ENCODE data around the gene RTEL1.

The RTEL1 gene

DNA sequence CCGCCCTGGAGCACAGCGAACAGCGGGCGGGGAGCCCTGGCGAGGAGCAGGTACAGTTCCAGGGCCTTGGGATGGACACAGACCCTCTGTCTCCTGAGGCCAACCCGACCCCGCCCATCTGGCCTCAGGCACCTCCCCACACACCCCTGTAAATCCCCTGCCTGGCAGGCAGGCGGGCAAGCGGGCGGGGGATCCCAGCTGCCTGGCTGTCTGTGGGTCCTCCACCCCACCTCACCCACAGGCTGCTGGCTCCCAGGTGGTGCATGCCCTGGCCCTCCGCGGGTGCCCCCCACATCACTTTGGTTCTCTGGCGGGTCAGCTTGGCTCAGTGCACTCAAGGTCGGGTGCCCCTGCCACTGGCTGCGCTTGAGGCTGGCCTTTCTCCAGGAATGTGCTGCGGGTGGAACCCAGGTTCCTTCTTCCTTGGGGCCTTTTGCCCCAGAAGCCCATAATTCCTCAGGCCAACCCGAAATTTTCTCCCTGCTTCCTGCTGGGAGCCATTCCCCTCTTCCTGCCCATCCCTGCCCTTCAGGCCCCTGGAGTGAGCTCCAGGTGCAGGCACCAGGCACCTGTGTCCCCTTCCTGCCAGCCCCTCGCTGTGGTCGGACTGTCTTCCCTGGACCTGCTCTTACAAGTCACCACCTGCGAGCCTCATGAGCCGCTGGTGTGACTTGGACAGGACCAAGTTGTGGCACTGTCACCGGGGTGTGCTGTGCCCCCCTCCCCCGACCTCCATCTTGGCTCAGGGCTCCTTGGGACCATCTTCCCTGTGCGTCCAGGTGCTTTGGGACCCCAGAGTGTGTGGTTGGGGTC, 33.0 kb downstream of the RTEL1 start:
- DNase-seq, result no peak

DNA sequence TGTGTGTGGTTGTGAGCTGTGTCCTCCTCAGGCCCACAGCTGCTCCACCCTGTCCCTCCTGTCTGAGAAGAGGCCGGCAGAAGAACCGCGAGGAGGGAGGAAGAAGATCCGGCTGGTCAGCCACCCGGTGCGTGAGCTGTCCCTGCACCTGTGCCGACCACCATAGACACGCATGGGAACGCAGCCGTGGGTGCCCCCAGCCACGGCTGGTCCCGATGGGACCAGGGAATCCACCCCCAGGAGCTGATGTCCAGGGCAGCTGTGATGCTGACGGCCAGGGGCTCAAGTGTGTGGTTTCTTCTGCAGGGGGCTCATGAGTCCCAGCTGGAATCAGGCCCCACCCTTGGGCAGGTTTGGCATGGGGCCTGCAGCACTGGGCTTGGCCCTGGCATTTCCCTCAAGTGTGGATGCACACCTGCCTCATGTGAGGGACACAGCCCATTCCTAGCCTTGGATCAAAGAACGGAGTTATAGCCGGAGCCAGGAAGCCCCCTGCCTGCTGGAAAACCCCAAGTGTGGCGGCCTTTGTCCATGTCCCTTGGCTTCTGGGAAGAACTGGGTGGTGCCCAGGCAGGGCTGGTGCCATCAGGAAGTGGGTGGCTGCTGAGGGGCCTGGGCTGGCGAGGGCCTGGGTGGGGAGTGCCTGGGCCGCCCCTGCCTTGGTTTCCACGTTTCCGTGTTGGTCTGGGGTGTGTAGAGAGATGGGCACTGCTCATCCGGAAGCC, 33.8 kb downstream of the RTEL1 start:
- no peak for DNase-seq

DNA sequence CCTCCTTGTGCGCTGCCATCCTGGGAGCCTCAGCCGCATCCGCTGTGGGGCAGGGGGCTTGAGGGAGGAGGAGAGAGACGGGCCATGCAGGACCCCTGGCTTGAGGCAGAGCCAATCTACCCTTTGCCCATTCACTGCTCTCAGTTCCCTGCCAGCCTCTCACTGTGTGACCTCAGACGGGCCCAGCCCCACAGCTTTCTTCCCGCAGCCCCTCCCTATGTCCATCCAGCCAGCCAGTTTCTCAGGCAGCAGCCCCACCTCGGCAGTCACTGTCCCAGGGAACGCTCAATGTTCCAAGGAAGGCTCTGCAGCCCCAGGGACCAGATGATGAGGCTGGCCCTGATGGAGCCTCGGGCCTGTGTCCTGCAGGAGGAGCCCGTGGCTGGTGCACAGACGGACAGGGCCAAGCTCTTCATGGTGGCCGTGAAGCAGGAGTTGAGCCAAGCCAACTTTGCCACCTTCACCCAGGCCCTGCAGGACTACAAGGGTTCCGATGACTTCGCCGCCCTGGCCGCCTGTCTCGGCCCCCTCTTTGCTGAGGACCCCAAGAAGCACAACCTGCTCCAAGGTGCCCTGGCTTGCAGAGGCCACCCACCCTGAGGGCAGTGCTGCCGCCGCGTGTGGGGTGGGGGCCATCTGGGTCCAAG, 34.4 kb downstream of the RTEL1 start:
- DNase-seq, result no peak

DNA sequence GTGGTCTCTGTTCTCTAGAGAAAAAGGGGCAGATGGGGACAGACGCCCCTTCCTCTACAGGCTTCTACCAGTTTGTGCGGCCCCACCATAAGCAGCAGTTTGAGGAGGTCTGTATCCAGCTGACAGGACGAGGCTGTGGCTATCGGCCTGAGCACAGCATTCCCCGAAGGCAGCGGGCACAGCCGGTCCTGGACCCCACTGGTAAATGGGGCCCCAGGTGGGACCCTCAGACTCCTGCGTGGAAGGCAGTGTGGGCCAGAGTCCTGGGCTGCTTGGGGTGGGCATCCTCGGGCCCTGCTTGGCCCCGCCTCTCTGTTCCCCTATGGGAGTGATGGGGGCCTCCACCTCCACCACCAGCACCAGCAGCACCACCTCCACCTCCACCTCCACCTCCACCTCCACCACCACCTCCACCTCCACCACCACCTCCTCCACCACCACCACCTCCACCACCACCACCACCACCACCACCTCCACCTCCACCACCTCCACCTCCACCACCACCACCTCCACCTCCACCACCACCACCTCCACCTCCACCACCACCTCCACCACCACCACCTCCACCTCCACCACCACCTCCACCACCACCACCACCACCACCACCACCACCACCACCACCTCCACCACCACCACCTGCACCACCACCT, 35.1 kb downstream of the RTEL1 start:
- DNase-seq, result no peak

DNA sequence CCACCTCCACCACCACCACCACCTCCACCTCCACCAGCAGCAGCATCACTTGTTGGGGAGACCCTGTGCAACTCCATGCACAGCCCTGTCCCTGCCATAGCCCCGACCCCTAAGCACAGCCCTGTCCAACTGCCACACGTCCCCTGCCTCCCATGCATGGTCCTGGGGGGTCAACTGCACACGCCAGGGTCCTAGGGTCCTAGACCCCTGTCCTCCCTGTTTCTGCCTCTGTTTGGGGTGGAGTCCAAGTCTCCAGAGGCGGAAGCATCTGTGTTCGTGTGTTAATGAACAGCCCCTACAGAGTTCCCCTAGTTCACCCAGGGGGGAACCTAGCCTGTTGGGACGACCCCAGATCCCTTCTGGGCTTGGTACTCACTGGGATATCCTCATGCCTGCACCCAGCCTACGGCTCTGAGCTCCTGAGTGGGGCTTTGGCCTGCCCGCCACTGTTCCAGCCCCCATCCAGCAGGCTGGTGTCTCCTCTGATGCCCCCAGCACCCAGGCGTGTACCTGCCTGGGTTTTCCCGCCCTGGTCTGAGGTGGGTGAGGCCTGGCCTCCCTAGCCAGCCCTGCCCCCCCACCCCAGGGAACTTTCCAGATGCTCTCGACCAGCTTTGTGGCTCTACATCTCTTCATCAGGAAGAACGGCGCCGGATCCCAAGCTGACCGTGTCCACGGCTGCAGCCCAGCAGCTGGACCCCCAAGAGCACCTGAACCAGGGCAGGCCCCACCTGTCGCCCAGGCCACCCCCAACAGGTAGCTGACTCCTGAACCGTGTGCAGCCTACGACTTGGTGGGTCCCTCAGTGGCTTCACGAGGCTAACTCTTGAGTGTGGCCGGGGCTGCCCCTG, 35.8 kb downstream of the RTEL1 start:
- DNase-seq, result no peak

DNA sequence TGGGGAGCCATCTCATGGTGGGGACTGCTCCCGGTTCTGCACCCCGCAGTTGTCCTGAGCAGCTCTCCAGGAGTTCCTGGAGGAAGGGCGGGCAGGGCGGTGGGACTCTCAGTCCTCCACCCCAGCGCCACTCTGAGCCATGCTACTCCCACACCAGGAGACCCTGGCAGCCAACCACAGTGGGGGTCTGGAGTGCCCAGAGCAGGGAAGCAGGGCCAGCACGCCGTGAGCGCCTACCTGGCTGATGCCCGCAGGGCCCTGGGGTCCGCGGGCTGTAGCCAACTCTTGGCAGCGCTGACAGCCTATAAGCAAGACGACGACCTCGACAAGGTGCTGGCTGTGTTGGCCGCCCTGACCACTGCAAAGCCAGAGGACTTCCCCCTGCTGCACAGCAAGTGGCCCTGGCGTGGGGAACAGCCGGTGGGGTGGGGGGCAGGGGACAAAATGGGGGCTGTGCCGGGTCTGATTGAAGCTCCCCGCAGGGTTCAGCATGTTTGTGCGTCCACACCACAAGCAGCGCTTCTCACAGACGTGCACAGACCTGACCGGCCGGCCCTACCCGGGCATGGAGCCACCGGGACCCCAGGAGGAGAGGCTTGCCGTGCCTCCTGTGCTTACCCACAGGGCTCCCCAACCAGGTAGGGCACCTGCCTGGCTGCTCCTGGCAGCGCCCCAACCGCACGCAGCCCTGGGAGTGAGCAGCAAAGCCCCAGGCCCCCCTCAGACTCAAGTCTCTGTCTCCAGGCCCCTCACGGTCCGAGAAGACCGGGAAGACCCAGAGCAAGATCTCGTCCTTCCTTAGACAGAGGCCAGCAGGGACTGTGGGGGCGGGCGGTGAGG, 36.7 kb downstream of the RTEL1 start:
- DNase-seq, result no peak

DNA sequence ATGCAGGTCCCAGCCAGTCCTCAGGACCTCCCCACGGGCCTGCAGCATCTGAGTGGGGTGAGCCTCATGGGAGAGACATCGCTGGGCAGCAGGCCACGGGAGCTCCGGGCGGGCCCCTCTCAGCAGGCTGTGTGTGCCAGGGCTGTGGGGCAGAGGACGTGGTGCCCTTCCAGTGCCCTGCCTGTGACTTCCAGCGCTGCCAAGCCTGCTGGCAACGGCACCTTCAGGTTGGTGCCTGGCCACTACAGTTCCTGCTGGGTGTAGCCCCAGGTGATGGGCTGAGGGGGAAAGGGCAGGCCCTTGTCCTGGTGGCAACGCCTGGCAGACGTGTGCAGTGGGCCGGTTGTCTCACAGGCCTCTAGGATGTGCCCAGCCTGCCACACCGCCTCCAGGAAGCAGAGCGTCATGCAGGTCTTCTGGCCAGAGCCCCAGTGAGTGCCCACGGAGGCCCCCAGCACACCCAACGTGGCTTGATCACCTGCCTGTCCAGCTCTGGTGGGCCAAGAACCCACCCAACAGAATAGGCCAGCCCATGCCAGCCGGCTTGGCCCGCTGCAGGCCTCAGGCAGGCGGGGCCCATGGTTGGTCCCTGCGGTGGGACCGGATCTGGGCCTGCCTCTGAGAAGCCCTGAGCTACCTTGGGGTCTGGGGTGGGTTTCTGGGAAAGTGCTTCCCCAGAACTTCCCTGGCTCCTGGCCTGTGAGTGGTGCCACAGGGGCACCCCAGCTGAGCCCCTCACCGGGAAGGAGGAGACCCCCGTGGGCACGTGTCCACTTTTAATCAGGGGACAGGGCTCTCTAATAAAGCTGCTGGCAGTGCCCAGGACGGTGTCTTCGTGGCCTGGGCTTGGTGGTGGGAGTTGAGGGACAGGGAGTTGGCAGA, 37.6 kb downstream of the RTEL1 start:
- DNase-seq, result no peak

DNA sequence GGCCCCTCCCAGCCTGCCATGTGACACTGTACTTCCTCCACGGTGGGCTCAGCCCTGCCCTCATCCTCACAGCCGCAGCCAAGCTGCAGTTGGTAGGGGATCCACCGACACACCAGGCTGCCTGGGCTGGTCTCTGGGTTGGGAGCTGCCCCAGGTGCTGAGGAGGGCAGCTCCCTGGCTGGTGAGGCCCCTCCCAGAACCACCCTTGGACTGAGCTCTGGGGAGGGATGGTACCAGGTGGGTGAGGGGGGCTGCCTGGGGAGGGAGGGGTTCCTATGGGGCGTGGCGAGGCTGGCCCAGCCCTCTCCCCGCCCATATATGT, 38.2 kb downstream of the RTEL1 start:
- DNase-seq, result no peak

DNA sequence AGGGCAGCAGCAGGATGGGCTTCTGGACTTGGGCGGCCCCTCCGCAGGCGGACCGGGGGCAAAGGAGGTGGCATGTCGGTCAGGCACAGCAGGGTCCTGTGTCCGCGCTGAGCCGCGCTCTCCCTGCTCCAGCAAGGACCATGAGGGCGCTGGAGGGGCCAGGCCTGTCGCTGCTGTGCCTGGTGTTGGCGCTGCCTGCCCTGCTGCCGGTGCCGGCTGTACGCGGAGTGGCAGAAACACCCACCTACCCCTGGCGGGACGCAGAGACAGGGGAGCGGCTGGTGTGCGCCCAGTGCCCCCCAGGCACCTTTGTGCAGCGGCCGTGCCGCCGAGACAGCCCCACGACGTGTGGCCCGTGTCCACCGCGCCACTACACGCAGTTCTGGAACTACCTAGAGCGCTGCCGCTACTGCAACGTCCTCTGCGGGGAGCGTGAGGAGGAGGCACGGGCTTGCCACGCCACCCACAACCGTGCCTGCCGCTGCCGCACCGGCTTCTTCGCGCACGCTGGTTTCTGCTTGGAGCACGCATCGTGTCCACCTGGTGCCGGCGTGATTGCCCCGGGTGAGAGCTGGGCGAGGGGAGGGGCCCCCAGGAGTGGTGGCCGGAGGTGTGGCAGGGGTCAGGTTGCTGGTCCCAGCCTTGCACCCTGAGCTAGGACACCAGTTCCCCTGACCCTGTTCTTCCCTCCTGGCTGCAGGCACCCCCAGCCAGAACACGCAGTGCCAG, 38.7 kb downstream of the RTEL1 start, which contains the start of gene TNFRSF6B:
TSS of gene TNFRSF6B (plus strand) at position 25 of the 729 bp plus-strand sequence. CDS start at position 141, 116 bp downstream.
- DNase-seq, result no peak

DNA sequence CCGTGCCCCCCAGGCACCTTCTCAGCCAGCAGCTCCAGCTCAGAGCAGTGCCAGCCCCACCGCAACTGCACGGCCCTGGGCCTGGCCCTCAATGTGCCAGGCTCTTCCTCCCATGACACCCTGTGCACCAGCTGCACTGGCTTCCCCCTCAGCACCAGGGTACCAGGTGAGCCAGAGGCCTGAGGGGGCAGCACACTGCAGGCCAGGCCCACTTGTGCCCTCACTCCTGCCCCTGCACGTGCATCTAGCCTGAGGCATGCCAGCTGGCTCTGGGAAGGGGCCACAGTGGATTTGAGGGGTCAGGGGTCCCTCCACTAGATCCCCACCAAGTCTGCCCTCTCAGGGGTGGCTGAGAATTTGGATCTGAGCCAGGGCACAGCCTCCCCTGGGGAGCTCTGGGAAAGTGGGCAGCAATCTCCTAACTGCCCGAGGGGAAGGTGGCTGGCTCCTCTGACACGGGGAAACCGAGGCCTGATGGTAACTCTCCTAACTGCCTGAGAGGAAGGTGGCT, 39.3 kb downstream of the RTEL1 start:
- DNase-seq, result no peak

DNA sequence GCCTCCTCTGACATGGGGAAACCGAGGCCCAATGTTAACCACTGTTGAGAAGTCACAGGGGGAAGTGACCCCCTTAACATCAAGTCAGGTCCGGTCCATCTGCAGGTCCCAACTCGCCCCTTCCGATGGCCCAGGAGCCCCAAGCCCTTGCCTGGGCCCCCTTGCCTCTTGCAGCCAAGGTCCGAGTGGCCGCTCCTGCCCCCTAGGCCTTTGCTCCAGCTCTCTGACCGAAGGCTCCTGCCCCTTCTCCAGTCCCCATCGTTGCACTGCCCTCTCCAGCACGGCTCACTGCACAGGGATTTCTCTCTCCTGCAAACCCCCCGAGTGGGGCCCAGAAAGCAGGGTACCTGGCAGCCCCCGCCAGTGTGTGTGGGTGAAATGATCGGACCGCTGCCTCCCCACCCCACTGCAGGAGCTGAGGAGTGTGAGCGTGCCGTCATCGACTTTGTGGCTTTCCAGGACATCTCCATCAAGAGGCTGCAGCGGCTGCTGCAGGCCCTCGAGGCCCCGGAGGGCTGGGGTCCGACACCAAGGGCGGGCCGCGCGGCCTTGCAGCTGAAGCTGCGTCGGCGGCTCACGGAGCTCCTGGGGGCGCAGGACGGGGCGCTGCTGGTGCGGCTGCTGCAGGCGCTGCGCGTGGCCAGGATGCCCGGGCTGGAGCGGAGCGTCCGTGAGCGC, 39.9 kb downstream of the RTEL1 start:
- DNase-seq, result no peak

DNA sequence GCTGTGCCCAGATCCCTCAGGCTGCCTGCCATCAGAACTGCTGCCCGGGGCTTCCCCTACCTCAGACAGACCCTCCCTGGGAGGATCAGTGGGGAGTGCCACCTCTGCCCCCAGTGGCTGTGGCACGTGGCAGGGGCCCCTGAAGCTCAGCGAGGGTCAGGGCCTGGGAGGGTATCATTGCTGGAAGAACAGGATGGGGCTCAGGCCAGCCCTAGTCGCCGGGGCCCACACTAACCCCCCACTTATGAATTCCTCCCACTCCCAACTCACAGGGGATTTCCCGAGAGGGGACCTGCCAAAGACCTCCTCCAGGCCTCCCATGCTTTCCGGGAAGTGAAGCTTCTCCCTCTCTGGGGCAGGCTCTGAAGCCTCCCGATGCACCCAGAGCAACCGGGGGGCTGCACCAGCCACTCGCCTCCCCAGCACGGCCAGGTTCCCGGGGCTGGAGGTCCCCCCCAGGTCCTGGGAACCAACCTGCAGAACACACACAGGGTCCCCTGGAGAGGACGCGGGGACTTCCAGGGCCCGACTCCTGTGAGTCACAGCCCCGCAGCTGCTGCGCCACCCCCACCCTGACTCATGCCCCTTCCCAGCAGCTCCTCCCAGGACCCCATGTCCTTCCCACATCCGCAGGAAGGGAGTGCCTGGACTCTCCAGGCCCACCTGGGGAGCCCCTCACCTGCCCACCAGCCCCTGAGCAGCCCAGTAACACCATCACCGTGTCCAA, 40.8 kb downstream of the RTEL1 start:
- no peak for DNase-seq

DNA sequence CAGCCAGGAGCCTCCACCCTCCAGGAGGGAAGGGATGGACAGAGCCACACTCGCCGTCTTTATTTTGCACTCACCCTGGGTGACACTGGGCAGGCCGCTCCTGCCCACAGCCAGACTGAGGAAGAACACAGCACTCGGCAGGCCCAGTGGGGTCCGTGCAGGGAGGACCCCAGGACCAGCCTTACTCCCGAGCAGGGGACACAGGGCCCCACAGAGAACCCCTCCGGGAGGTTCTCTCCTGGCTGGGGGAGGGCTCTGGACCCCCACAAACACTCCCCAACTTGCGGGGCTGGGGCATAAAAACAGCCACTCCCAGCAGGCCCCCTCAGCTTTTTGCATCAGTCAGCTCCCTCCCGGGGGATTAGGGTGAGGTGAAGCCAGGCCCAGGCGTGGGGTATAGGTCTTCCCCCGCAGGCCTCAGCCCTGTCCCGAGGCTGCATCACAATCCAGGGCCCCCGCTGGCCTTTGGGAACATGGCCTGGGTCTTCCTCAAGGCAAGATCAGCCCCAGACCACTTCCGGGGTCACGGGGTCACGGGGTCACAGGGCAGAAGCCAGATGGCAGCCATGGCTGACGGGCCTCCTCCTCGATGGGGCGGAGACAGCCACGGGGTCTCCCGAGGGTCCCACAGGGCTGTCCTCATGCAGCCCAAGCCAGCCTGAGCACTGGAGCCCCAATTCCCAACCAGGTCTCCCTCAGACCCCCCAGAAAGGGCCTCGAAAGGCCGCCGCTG, 41.5 kb downstream of the RTEL1 start:
- DNase-seq, result no peak

DNA sequence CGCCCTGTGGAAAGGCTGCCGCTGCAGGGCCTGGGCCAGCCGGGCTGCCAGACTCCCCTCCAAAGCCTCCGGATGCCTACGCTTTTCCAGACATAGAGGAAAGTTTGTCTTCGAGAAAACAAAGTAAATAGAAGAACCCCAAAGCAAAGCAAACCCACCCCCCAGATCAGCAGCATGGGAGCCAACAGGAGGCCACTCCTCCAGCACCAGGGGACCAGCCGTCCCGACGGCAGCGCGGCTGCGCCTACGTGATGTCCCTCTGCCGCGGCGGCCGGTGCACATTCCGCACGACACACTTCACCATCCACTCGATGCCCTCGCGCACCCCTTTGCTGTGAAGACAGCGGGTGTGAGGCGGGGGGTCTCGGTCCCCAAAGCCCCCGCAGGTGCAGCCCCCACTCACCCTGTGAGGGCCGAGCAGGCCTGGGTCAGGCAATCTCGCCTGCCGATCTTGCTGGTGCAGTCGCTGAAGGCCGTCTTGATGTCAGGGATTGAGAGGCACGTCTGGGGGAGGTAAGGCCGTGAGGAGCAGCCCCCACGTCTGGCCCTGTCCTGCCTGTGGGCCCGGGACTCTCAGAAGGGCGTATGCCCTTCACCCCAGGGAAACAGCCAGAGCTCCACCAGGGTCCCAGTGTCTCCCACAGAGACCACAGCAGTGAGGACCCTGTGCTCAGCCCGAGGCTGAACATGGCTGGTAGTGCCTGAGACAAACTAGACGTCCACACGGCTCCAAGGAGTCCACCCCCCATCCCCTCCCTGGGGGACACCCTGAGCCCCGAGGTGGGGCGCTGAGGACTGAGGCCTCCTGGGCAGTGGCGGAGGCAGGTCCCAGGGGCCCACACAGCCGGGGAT, 42.3 kb downstream of the RTEL1 start:
- DNase-seq, result no peak

DNA sequence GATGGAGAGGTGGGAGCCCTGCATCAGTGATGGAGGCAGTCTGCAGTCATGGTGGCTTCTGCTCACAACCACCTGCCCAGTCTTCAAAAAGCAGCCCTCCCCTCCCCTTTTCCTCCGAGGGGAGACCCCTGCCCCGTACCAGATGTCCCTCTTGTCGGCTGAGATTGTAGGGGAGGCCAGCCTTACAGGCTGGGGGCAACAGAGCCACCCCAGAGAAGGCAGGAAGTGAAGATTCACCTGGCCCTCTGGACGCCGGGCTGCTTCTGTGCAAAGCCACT, 42.9 kb downstream of the RTEL1 start:
- DNase-seq, result no peak

DNA sequence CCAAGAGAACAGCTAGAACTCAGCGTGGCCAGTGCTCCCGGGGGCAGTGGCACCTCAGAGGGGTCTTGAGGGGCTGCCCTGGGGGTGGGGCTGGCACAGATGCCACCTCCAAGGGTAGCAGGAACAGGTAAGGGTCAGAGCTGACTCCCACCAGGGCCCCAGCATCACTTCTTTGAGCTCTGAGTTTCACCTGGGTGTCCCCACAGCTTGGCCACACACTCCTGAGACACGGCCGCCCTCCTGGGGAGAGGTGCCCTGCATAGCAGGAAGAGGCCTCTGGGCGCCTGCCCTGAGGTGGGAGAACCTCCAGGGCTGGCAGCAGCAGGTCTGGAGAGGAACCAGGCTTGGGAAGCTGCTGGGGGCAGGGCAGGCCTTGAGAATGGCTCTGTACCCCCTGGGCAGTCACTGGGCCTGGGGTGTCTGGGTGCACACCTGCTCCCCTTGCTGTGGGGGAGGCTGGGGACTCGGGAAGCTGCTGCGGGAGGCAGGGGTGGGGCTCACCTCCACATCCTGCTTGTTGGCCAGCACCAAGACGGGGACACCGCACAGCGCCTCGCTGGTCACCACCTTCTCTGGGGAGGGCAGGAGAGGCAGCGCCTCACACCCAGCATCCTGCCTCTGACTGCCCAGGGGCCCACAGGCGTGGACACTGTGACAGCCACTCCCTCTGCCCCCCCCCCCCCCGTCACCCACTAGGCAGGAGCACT, 43.4 kb downstream of the RTEL1 start:
- no peak for DNase-seq

Measured in NCI-H2029 (cell line).